ENCODE data around the gene GBGT1.

GBGT1 gene

DNA sequence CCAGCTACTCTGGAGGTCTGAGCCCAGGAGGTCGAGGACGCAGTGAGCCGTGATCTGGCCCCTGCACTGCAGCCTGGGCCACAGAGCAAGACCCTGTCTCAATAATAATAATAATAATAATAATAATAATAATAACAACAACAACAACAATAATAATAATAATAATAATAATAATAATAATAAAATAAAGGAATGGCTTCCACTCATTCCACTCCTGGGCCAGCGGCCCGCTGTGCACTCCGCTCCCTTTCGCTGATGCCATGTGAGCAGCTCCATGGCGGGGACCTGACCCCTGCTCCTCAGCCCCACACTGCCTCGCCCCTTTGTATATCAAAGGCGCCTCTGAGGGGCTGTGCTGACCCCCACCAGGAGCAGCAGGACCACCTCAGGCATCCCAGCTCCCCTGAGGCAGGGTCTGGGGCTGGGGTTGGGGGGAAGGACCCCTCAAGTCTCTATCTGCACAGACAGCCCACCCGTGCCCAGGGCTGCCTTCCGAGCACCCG is 20.0 kb downstream of the GBGT1 start:
- no peak for DNase-seq (ENCODE audit: low read depth)

DNA sequence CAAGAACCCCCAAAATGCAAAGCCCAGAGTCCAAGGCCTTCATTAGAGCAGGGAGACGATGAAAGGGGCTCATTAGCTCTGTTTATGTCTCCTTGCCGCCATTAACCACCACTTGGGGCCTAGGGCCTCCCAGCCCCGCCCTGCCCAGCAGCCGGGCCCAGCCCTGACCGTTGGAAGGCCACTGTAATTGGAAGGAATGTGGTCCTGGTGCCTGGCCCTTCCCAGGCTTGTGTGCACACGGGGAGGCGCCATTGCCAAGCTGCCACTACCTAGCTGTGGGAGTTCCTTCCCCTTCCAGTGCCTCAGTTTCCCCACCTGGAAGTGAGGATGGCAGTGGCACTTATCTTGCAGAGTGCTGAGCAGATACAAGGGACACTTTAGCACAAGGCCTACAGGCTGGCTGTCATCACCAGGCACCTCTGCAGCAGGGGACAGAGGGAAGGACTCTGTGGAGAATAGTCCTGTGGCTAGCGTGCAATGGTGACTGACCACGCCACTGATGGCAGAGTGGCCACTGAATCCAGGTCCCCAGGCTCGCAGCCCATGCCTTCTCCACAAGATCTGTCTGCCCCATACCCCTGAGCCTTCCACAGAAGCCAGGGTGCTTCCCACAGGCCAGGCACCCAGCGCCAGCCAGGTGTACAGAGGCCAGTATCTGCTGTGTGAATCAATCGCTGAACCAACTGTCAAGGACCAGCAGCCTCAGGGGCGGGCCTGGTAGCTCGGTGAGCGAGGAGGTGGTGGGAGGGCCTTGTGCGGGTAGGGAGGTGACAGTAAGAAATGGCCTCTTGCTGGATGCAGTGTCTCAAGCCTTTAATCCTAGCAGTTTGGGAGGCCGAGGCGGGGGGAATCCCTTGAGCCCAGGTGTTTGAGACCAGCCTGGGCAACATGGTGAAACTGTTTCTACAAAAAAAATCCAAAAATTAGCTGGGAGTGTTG is 20.8 kb downstream of the GBGT1 start:
- no peak for DNase-seq (ENCODE audit: low read depth)

DNA sequence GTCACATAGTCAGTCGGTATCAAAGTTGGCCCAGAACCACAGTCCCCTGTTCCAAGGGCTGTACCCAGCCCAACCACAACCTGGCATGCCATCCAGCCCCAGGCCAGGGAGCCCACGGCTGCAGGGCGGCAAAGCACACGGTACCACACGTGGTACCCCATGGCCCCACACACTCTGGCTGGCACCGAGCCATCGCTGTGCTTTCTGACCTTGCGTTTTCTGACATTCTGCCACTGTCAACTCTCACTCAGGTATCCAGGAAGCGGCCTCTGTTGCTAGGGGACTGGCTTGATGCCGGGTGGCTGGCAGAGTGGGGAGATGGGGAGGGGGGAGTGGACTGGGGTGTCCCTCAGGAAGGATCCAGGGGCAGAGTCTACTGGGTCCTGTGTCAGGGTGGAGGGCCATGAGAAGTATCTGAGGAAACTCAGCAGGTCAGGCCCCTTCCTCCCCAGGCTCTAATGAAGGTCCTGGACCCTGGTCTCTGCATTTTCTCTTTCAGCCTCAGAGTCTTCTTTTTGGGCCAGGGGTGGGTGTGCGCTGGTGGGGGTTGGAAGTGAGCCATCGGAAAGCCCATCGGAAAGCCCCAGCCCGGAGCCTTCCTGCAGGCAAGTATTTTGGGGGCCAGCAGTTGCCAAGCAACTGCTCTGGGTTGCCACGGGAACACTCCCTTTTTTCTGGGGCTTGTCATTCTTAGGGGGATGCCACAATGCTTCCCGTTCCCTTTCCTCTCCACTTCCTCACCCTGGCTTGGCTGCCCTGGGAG is 21.7 kb downstream of the GBGT1 start:
- peak; percentile 47 for DNase-seq (ENCODE audit: low read depth)

DNA sequence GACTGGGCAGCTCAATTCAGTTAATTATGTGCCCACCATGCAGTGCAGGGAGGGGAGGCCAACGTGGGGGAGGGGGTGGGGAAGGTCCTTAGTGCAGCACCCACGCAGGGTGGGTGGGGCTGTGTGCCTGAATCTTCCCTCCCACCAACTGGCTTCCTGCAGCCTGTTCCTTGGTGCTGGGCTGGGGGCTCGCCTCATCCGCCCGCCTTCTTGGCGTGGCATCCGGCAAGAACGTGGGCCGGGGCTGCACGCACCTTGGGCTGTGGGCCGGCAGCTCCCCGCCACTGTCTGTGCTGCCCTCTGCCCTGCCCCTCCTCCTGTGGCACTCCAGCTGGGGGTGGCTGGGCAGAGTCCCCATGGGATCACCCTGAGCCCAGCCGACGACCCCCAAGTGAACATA is 23.1 kb downstream of the GBGT1 start:
- no peak for DNase-seq (ENCODE audit: low read depth)

DNA sequence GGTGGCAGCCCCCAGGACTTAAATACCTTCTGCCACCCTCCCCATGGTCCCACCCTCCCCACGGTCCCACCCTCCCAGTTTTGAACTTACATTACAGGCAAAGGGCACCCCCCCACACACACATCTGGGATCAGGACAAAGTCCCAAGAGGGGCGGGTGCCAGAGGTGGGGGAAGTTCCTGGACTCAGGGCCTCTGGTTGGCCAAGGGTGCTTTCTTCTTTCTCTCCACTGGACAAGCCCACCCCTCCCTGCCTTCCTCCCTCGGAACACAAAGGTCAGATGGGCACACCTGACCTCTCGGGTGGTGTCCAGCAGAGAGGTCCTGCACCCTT is 23.6 kb downstream of the GBGT1 start:
- DNase-seq (ENCODE audit: low read depth): no peak

DNA sequence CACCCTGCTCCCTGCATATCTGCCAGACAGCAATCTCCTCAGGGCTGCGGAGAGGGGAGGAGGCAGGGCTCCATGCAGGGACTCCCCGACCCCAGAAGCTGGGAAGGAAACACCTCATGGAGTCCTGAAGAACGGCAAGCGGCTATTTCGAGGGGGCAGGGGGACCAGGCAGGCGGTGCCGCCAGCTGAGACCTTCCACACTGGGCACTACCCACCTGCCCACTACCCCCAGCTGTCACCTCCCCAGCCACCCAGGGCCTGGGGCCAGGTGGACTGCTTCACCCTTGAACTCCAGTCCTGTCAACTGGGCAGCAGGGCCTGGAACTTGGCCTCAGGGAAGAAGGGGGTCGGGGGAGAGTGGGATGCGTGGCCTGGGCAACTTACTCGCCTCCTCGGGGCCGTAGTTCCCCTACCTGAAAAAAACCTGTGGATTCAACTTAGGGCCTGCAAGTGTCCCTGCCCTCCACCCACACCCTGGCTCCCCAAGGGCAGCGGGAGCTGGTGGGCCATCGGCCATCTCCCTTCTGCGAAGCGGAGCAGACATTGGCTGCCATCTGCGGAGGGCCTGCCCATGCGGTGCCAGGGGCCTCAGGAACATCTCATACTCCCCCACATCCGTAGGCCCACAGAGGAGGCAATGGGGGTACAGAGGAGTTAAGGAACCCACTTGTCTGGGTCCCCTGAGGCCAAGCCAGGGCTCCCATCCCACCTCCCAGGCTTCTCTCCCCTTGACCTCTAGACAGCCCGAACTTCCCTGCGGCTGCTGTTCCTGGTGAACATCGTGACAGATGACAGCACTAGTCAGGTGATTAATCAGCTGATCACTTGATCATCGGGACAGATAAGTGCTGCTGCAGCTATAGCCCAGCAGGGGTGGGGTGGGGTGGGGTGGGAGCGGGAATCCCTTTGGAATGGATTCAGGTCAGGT is 24.2 kb downstream of the GBGT1 start:
- no peak for DNase-seq (ENCODE audit: low read depth)

DNA sequence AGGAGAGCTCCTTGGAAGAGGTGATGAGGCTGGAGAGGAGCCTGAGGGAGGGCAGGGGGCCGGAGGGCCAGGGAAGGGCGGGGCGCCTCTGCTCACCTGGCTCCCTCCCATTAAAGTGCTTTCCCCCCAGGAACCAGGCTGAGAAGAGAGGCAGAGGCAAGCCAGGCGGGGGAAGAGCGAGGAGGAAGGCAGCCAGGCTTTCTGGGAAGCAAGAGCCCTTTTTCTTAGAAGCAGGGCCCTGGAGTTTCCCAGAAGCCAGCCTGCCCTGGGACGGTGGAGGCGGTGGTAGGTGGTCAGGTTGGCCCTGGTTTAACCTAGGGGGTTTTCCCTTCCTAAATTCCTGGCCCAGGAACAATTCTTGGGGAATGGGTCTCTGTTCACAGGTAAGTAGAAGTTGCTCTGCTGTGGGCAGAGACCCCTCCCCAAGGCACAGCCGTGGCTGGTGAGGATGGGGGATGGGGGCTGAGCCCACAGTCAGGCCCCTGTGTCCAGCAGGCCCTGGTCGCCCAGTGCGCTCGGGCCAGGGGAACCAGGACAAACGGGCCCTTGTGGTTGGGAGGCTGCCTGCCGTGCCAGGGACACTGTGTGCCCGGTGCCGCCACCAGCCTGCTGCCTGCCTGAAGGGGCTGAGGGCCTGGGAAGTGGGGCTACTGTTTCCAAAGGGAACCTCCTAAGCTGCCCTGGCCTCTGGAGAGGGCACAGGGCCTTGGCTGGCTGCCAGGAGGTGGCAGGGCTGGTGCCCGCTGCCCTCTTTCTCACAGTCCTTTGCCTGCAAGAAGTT is 26.1 kb downstream of the GBGT1 start:
- no peak for DNase-seq (ENCODE audit: low read depth)

DNA sequence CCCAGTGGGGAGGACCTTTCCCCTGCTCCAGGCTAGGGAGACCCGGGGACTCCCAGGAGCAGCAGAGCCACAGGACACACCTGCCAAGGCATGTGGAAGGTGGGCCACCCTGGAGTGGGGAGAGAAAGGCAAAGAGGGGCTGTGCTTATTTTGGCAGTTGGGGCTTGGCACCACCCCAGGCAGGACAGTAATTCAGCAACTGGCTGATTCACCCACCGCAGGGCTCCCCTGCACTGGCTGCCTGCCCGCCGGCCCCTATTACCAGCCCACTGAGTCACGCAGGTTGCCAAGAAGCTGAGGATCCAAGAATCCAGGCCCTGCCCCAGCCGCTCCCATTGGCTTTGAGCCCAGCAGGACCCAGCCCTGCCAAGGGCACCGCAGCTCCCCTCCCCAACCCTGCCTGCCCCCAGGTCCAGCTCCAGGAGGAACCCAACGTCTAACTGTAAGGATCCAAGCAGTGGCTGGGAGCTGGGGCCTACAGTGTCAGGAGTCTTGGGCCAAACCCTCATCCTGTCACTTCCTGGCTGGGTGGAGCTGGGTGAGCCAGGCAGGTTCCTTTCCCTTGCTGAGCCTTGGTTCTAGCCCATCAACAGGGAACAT is 28.5 kb downstream of the GBGT1 start:
- DNase-seq (ENCODE audit: low read depth): no peak

DNA sequence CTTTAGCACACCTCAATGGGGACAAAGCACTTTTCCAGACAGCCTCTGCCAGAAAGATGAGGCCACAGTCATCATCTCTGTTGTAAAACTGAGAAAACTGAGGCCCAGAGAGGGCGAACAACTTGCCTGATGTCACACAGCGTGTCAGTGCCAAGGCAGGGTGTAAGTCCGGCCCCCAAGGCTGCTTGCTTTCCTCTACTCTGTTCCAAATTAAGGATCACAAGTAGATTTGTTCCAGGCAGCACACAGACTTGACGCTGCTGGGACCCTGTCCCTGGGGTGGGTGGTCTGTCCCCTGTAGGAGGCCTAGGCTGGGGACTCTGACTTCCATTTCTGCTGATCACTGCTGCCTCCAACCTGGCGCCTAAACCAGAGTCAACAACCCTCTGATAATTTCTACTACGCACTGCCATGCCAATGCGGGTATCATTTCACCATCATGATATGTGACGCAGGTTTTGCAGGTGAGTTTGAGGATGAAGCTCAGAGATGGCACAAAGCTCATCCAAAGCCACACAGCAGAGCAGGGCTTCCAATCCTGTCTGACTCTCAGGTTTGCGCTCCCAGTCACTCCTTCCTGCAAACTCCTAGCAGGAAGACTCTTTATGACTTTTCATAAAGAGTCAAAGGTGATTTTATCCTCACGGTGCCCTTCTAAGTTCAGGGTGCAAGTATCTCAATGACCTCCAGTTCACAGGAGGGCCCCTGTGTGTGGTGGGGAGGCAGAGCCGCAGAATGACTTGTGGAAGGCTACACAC is 29.1 kb downstream of the GBGT1 start:
- no peak for DNase-seq (ENCODE audit: low read depth)

DNA sequence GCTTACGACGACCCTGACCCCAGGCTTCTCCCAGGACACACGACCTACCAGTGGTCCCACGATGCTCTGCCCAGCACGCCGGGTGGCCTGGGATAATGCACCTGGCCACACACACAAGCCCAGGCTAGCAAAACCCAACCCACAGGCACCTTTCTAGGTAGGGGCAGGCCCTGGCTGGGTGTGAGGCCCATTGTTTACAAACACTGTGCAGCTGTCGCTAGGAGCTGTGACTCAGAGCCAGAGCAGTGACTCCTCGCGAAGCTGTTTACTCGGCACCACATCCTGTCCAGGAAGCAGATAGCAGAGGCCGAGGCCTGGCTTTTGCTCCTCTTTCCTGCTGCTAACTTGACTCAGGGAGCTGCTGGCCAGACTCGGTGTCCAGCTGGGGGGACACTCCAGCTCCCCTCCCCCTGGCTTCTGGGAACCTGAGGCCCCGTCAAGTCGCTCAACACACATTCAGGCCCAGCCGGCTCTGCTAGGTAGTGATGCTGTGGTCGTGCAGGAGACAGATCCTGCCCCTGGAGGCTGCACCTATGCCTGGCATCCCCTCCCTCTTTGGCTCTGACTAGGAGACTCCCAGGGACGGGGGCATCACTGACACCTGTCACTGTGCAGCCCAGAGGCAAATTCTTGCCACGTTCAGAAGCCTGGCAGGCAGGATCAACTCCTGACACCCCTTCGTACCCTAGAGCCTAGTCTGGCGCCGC is 29.9 kb downstream of the GBGT1 start:
- DNase-seq (ENCODE audit: low read depth): peak; percentile 70

DNA sequence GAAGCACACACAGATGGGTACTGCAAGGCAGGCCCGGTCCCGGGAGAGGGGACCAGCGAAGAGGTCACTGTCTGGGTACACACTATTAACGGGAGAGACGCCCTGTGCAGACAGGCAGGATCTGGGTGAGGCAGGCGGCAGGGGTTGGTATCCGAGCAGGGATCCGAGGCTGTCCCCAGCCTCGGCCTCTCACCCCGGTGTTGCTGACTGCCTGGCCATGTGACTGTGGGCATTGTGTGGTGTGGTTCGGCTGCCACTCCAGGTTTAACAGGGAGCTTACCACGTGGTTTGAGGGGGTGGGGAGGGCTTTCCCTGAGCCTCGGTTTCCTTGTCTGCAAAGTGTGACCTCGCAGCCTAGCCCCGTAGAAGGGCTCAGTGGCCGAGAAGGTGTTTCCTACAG is 31.5 kb downstream of the GBGT1 start:
- DNase-seq (ENCODE audit: low read depth): no peak

DNA sequence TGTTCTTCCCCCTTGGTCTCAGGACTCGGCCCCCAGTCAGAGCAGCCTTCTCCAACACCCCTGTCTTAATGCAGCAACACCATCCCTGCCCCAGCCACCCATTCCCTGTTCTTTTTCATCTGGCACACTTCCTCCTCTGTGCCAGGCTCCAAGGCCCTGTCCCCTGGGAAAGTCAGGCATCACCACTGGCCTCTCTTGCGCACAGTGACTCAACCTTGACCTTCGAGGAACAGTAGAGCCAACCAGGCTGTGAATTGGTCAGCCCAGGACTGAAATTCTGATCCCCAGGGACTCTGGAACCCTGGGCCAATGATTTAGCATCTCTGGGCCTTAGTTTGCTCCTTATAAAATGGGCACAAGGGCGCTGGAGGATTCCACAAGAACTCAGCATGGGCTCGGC is 32.2 kb downstream of the GBGT1 start:
- DNase-seq (ENCODE audit: low read depth): no peak

DNA sequence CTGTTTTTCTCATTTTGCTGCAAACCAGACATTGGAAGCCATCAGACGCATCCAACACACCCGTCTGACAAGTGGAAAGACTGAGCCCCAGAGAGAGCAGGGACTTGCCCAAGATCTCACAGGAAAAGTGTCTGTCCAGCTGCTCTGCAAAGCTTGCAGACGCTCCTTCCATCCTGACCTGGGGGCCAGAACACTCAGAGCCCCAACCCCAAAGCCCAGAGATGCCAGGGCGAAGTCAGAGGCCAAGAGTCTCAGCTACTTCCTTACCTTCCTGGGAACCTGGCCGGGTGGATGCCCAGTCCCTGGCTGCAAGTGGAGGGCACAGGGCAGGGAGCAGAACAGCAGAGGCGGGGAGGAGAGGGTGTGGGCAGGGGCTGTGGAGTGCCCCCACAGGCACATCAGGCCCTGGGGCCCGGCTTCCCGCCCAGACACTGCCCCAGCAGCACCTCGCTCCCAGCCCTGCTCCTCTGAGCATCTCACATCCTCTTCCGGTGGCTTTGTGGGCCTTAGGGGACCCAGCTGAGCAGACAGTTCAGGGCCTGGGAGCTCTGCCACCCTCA is 32.9 kb downstream of the GBGT1 start:
- DNase-seq (ENCODE audit: low read depth): no peak

DNA sequence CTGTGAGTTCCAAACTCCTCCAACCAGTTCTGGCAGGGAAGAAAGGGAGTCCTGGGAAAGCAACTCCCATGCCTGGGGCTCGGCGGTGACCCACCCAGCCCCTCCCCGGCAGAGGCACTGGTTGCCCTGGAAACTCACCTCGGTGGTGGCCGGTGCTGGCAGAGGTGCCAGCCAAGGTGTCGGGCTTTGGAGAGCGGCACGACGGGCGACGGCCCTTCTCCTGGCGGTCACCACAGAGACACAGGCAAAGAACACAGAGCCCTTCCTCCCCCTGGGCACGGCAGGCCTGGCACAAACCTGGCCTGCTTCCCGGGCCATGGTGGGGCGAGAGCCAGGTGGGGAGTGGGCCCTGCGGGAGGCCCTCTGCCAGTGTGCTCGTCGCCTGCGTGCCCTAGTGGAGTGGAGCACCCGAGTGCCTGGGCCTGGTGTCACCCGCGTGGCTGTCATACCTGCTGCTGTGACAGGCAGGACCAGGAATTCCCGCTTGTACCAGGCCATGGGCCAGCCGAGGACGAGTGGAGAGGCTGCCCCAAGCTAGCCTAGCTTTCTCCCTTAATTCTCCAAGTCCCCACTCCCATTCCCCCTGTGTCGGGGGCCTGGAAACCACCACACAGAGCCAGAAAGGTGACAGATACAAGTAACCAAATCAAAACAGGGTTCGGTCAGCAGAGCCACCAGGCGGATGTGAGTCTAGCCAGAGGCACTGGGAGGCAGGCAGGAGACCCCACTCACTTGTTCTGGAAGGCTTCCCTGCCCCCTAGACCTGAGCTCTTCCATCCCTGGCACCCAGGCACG is 34.5 kb downstream of the GBGT1 start:
- DNase-seq (ENCODE audit: low read depth): no peak

DNA sequence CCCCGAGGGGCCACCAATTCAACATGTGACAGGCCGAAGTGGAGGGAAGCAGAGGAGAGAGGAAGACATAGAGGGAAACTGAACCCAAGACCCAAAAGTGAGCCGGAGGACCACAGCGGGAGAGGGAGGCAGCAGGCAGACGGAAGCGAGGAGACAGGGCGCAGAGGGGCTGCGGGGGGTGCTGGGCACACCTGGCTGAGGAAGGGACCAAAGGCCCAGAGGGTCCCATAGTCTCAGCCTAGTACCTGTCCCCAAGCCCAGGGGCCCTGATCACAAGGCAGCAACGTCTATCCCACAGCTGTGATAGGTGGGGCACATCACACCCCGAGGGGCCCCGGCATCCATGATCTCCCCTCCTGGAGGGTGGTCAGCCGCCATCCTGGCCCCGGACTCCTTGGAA is 35.6 kb downstream of the GBGT1 start:
- no peak for DNase-seq (ENCODE audit: low read depth)

DNA sequence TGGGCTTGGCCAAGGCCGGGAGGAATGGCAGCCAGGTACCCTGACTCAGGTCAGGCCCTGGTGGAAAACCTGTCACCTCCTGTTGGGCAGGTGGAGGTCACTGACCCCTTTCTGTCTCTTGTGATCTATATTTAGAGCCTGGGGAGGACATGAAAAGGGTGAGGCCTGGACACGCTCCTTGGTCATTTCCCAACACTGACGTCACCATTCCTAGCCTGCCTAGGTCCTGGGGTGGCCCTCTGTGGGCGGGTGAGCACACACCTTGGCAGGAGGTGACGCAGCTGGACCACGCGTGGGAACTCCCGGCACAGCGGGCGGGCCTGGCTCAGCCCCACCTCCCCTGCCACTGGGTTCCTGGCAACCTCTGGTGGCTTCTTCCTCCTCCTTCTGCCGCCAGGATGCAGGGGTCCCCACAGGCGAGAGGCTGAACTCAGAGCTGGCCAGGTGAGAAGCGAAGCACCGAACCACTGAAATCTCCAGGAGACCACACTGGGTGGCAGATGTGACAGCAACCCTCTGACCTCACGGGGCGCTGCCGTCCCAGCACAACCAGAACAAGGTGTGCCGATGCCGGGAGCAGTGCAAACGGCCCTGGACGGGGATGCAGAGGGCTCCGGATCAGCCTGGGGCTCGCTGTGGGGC is 36.3 kb downstream of the GBGT1 start:
- no peak for DNase-seq (ENCODE audit: low read depth)

DNA sequence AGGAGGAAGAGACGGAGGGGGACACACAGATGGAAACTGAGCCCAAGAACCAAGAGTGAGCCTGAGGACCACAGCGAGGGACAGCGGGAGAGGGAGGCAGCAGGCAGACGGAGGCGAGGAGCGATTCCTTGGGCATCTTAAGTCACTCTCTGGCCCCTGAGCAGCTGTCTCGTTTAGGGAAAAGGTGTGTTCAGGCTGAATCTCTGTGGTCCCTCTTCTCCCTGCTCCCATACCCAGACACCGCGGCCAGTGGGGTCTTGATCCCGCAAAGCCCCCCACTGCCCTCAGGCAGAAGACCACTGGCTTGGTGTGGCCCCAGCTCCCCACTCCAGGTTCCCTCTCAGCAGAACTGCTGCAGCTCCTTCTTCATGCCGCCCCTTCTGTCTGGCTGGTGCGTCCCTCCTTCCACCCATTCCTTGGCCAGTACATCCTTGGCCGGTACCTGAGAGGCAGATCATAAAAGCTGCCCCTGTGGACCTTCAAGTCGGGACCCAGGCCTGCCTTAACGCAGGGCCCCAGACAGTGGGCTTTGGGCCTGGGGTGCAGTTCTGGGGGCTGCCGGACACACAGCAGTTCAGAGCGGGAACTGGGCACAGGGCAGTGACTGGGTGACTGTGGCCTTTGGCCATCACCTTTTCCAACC is 36.9 kb downstream of the GBGT1 start:
- no peak for DNase-seq (ENCODE audit: low read depth)

All from stimulated activated CD8-positive, alpha-beta memory T cell treated with anti-CD3 and anti-CD28 coated beads, Interleukin-7, amount 100 ng/mL, for 24 hours (primary cell).